HepG2 (cell line): ENCODE measurements around the gene C1orf115. TPM values are rescaled to one million over a fixed set of nuclear protein-coding genes. Genes with fewer than 3 reads are reported as not detected.
A peak's percentile ranks its signal among the peaks of the same experiment; 100 is the strongest.

ENCODE experiments used
- ELK4 ChIP-seq: sonication (generic); formaldehyde crosslinking; IDR thresholded peaks from 2 replicates; pipeline ENCODE4 v1.9.0; 2021; ENCODE audit warnings: missing genetic modification reagents, borderline replicate concordance
- GABPA ChIP-seq, 2 experiments: IDR thresholded peaks; 2 replicates each; pipeline ENCODE4 v1.6.1; 2011 to 2016; ENCODE audit warnings: low read depth in 2 of 2, low read length in 1 of 2, missing biosample characterization in 1 of 2, missing genetic modification characterization in 1 of 2
- KDM2A ChIP-seq: sonication (generic); formaldehyde crosslinking; IDR thresholded peaks from 2 replicates; pipeline ENCODE4 v1.4.0; 2020; ENCODE audit warnings: low read depth, missing genetic modification reagents, borderline replicate concordance
- KLF13 ChIP-seq: sonication (generic); formaldehyde crosslinking; IDR thresholded peaks from 2 replicates; pipeline ENCODE4 v1.4.0; 2020; ENCODE audit warnings: mild to moderate bottlenecking, missing genetic modification reagents
- MAX ChIP-seq: IDR thresholded peaks from 2 replicates; pipeline ENCODE4 v1.6.1; 2012; ENCODE audit warnings: inconsistent platforms
- NAIF1 ChIP-seq: sonication (generic); formaldehyde crosslinking; IDR thresholded peaks from 2 replicates; pipeline ENCODE4 v1.5.0; 2020; ENCODE audit warnings: mild to moderate bottlenecking, missing genetic modification reagents, borderline replicate concordance
- SRSF1 ChIP-seq: fragments of 200-400 bp; formaldehyde crosslinking; optimal IDR thresholded peaks from 2 replicates; pipeline ENCODE3; 2017; ENCODE audit warnings: mild to moderate bottlenecking, low read depth, low read length, moderate library complexity
- TFDP2 ChIP-seq: sonication (generic); formaldehyde crosslinking; IDR thresholded peaks from 2 replicates; pipeline ENCODE4 v1.4.0; 2020; ENCODE audit warnings: missing genetic modification reagents
- TFE3 ChIP-seq: IDR thresholded peaks from 2 replicates; pipeline ENCODE4 v1.6.1; 2016
- YY1 ChIP-seq: IDR thresholded peaks from 2 replicates; pipeline ENCODE4 v1.6.1; 2011; ENCODE audit warnings: low read length, low read depth, moderate library complexity, mild to moderate bottlenecking; ENCODE audit not compliant: insufficient read depth, insufficient replicate concordance
- ZBTB10 ChIP-seq: sonication (generic); formaldehyde crosslinking; IDR thresholded peaks from 2 replicates; pipeline ENCODE4 v1.4.0; 2020; ENCODE audit warnings: missing genetic modification reagents, borderline replicate concordance
- ZBTB20 ChIP-seq: sonication (generic); formaldehyde crosslinking; IDR thresholded peaks from 2 replicates; pipeline ENCODE4 v1.8.1; 2023; ENCODE audit warnings: missing genetic modification reagents, low read depth, mild to moderate bottlenecking, borderline replicate concordance
- ZBTB34 ChIP-seq: sonication (generic); formaldehyde crosslinking; IDR thresholded peaks from 2 replicates; pipeline ENCODE4 v1.8.0; 2022; ENCODE audit warnings: mild to moderate bottlenecking, missing genetic modification reagents
- ZFP36 ChIP-seq: fragments of 150-350 bp; IDR thresholded peaks from 2 replicates; pipeline ENCODE4 v1.6.1; 2018; ENCODE audit warnings: borderline replicate concordance, low read length, low read depth; ENCODE audit not compliant: partially characterized antibody
- ZNF275 ChIP-seq: sonication (generic); formaldehyde crosslinking; IDR thresholded peaks from 2 replicates; pipeline ENCODE4 v1.8.0; 2022; ENCODE audit warnings: missing genetic modification reagents, mild to moderate bottlenecking, inconsistent platforms, borderline replicate concordance
- ZNF580 ChIP-seq: IDR thresholded peaks from 2 replicates; pipeline ENCODE4 v1.6.1; 2016; ENCODE audit warnings: low read depth, borderline replicate concordance
- polyA plus RNA-seq, 8 experiments: library from polyadenylated mRNA; depleted of rRNA in 3 of 8; stranded (reverse) in 7 of 8; unstranded in 1 of 8; fragments of >200 nt; fragmentation: Illumina TruSeq in 4 of 8; extraction: Trizol in 4 of 8; gene quantifications; 2 replicates each; pipeline versions ENCODE4 v1.2.1 to v1.2.3, GENCODE V29; 2011 to 2016; ENCODE audit warnings: low read depth in 4 of 8, missing spikeins in 1 of 8, mixed read lengths in 1 of 8; ENCODE audit not compliant: insufficient read depth in 1 of 8
- total RNA-seq, 5 experiments: library from RNA; depleted of rRNA; stranded (reverse); fragments of >200 nt; fragmentation: Illumina TruSeq; extraction: Trizol; gene quantifications; 2 replicates each; pipeline ENCODE4 v1.2.3, GENCODE V29; 2016; ENCODE audit warnings: low read depth in 1 of 5

C1orf115 gene
- total and polyA plus RNA-seq, 2 of the 13 experiments (the other 11 are each of a cell fraction or from before 2014, with no cell fraction given), result 25.2 to 85.9 TPM

- TF ChIP-seq TFE3 (CRISPR knock-in tag), result 0 out of 2 replicates have a peak, but pooled peaks have one; percentile 26
- TF ChIP-seq ZFP36, result no peak
- 0 out of 2 replicates have a peak, but pooled peaks have one; percentile 60 for TF ChIP-seq NAIF1 (CRISPR knock-in tag)
- no peak for TF ChIP-seq ZNF275
- TF ChIP-seq KDM2A (CRISPR knock-in tag), result peak; percentile 85
- peak; percentile 64 for TF ChIP-seq TFDP2 (CRISPR knock-in tag)
- TF ChIP-seq GABPA (IDR thresholded peaks at IDR 0.05; ENCODE audit: low read depth, low read length), result no peak
- no peak for TF ChIP-seq GABPA (CRISPR knock-in tag; IDR thresholded peaks at IDR 0.05; ENCODE audit: low read depth)
- 0 out of 2 replicates have a peak, but pooled peaks have one; percentile 47 for TF ChIP-seq ZBTB20 (CRISPR knock-in tag)
- peak; percentile 46 for TF ChIP-seq SRSF1
- TF ChIP-seq MAX, result peak; percentile 70
- no peak for TF ChIP-seq ELK4
- no peak for TF ChIP-seq KLF13 (CRISPR knock-in tag)
- peak; percentile 68 for TF ChIP-seq YY1
- 0 out of 2 replicates have a peak, but pooled peaks have one; percentile 28 for TF ChIP-seq ZBTB34 (CRISPR knock-in tag)
- TF ChIP-seq ZBTB10 (CRISPR knock-in tag), result no peak
- TF ChIP-seq ZNF580 (CRISPR knock-in tag), result 0 out of 2 replicates have a peak, but pooled peaks have one; percentile 24
Measured at GRCh38 chr1:220748089-220748934, 58.1 kb downstream of the C1orf115 start, which contains the start of gene MTARC2 (continued).
